LNCAP (cell line): ENCODE results near the gene SUPT6H.

ENCODE experiments used
- CTCF ChIP-seq: fragments of 450-650 bp; IDR thresholded peaks from 2 replicates; pipeline ENCODE4 v1.5.1; 2017; ENCODE audit warnings: mild to moderate bottlenecking

The SUPT6H gene

GRCh38 chr17:28620010-28620409 lies 42.0 kb upstream of the SUPT6H start:
- no peak for TF ChIP-seq CTCF

- no peak for TF ChIP-seq CTCF
Observed at GRCh38 chr17:28622186-28622585, 39.8 kb upstream of the SUPT6H start.

GRCh38 chr17:28623696-28624095 lies 38.3 kb upstream of the SUPT6H start:
- TF ChIP-seq CTCF, result no peak

- no peak for TF ChIP-seq CTCF
Observed at GRCh38 chr17:28624148-28624547, 37.9 kb upstream of the SUPT6H start.

- TF ChIP-seq CTCF, result no peak
Observed at GRCh38 chr17:28626818-28627217, 35.2 kb upstream of the SUPT6H start.

- no peak for TF ChIP-seq CTCF
Observed at GRCh38 chr17:28634206-28634865, 27.7 kb upstream of the SUPT6H start.

GRCh38 chr17:28635506-28635905 lies 26.5 kb upstream of the SUPT6H start:
- no peak for TF ChIP-seq CTCF

- no peak for TF ChIP-seq CTCF
Observed at GRCh38 chr17:28641579-28641978, 20.4 kb upstream of the SUPT6H start.
